Inflammatory macrophage treated with lipopolysaccharide for 4 hours (primary cell): Measurements from ENCODE around the gene SYT9.
"Not testable (repeated sequence)": the region's sequence is repeated elsewhere in the genome, so short reads cannot be mapped to it uniquely, and the experiment has no call there.

Source experiments
- DNase-seq: peaks from one replicate; pipeline ENCODE4 v3.0.0-alpha.2; 2020

SYT9 gene

DNA sequence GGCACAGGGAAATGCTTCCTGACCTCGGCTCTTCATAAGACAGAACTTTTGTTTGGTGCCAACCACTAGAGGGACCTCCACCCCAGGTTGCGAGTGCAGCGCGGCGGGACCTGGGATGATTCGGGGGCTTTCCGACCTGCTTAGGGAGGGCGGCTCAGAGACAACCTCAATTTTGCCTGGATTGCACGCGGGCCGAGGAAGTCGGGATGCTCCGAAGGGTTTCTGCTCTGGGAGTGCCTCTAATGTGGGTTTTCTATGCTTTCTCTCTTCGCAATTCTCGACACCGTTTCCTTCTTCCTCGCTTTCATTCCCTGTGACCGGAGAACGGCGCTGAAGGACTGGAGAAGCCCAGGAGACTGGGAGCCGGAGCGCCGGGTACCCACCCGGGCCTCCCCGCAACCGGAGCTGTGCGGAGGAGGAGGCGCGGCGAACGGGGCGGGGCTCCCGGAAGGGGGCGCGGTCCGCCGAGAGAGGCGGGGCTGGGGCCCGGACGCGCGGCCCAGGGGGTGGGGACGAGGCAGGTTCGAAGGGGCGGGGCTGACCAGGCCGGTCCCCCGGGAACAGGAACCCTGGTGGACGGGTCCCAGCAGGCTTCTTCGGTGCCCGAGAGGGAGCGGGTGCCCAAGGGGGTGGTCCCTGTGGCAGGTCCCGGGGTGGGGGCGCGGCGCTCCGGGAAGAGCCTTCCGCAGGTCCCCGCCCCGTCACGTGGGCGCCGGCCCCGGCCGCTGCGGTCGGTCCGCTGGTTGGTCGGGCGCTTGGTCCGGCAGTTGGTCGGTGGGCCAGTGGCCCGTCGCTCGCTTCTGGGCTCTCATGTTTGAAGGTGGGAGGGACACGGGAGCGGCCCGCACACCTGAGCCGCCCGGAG, 261.8 kb downstream of the SYT9 start, which contains the start of gene PPFIBP2:
Gene PPFIBP2, plus strand, starts transcription at position 766 of the 865 bp plus-strand sequence. CDS start 35,477 bp downstream, outside the sequence.
- peak; percentile 80 for DNase-seq

DNA sequence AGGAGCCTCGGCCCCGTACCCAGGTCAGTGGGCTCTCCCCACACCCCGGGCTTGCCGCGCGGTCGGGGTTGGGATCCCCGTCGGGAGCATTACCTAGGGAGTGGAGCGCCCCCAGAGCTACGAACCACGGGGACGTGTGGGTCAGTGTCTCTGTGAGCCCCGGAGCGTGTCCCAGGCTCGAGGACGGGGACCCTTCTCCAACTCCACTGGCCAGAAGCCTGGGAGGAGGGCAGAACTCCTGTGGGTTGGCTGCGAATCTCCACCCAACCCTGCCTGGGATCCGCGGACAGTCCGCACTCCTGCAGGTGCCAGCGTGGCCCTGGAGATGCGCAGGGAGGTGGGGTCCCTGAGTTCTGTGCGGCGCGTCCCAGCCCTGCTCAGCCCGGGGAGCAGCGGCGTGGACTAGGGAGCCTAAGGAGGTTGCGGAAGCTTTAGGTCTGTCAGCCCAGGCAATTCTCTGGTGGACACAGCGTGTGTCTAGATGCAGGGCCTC, 262.4 kb downstream of the SYT9 start:
- peak; percentile 44 for DNase-seq

DNA sequence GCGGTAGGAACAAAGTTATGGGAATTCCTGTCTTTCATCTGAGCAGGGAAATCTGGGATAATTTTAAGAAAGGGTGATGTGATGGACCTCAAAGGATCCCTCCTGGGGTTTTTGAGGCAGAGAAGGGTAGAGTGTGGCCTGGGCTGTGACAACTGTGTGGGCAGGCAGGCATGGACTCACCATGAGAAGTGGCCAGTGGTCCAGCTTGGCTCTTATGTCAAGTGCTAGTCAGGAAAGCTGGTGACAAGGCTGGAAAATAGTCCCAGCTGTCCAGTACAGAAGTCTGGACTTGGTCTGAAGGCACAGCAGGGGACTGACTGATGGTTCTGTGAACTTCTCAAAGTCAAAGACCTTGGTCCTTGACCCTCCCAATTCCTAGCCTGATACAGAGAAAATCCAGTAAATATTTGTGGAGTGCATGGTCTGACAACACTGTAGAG, 263.8 kb downstream of the SYT9 start:
- no peak for DNase-seq

- DNase-seq, result no peak
Observed at GRCh38 chr11:7516475-7516874, 264.8 kb downstream of the SYT9 start.

DNA sequence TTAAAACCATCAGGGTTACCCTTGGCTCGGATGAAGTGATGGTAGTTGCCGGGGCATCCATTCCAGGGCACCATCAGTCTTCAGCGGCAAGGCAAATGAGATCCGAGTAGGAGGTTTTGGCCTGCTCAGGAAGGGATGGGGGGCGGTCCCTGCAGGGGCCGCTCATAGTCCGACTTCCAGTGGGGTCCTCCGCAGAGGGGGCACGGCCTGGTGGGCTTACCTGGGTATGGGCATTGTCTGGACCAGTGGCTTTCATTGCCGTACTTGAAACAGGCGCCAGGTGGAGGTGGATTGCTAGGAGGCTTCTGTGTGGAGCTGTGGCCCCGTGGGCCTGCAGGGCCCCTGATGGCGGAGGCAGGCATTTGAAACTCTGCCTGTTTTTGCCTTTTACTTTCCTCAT, 266.0 kb downstream of the SYT9 start:
- not testable (repeated sequence) for DNase-seq
